ENCODE data around the gene EHBP1. TPM values are rescaled to one million over a fixed set of nuclear protein-coding genes. Genes with fewer than 3 reads are reported as not detected.

EHBP1 gene
- total RNA-seq, 4 donors from 2014 or later = 11.1 to 19.0 (median 15.4) TPM

- no peak overlapping the region for H3K27ac ChIP-seq
- H3K9me3 ChIP-seq = no peaks in the 10 kb centered on the region
- no peaks in the 10 kb centered on the region for H3K27me3 ChIP-seq
- no peak for TF ChIP-seq POLR2A (IDR thresholded peaks at IDR 0.05)
- no peak for TF ChIP-seq CTCF (IDR thresholded peaks at IDR 0.05 in 4 of 5, conservative IDR thresholded peaks at IDR 0.05 in 1 of 5)
- DNase-seq (no peak), ATAC-seq (no peak)
- no peaks in the 10 kb centered on the region for H3K36me3 ChIP-seq
- H3K4me3 ChIP-seq = no peak overlapping the region
- in situ Hi-C loops (cut with MboI; ENCODE audit: low sequenced_read_pairs in 4 of 4) (no loop called here), intact Hi-C loops (cut with DNase I; ENCODE audit: low total_unique reads) (no loop called here)
- peaks cover 0 to 10% of the 10 kb centered on the region in 2 donors for H3K4me1 ChIP-seq
Observed at GRCh38 chr2:62811972-62812371, 106.5 kb downstream of the EHBP1 start.

- H3K4me3 ChIP-seq = no peak overlapping the region
- no peaks in the 10 kb centered on the region for H3K9me3 ChIP-seq
- no peaks in the 10 kb centered on the region for H3K36me3 ChIP-seq
- H3K4me1 ChIP-seq = peaks cover 0 to 10% of the 10 kb centered on the region in 2 donors
- no peak for DNase-seq
- H3K27ac ChIP-seq = no peak overlapping the region
- intact Hi-C loops (cut with DNase I; ENCODE audit: low total_unique reads) (no loop called here), in situ Hi-C loops (cut with MboI; ENCODE audit: low sequenced_read_pairs in 4 of 4) (no loop called here)
- no peak for TF ChIP-seq POLR2A (IDR thresholded peaks at IDR 0.05)
- no peak for TF ChIP-seq CTCF (IDR thresholded peaks at IDR 0.05 in 4 of 5, conservative IDR thresholded peaks at IDR 0.05 in 1 of 5)
- no peak for ATAC-seq
- H3K27me3 ChIP-seq = no peaks in the 10 kb centered on the region
Observed at GRCh38 chr2:62812921-62813825, 107.7 kb downstream of the EHBP1 start.

- in situ Hi-C loops (cut with MboI; ENCODE audit: low sequenced_read_pairs in 4 of 4) = no loop called here
Observed at GRCh38 chr2:62814123-62814522, 108.6 kb downstream of the EHBP1 start.

GRCh38 chr2:62817348-62817747 is 111.8 kb downstream of the EHBP1 start:
- Histone ChIP-seq H3K4me1 (peaks cover 0 to 10% of the 10 kb centered on the region in 2 donors), H3K27ac (no peak overlapping the region), H3K9me3 (no peaks in the 10 kb centered on the region), H3K4me3 (no peak overlapping the region), H3K36me3 (no peaks in the 10 kb centered on the region), H3K27me3 (no peaks in the 10 kb centered on the region)
- in situ Hi-C loops (cut with MboI; ENCODE audit: low sequenced_read_pairs in 4 of 4) (no loop called here), intact Hi-C loops (cut with DNase I; ENCODE audit: low total_unique reads) (no loop called here)
- no peak for DNase-seq
- no peak for TF ChIP-seq POLR2A (IDR thresholded peaks at IDR 0.05)
- TF ChIP-seq CTCF (IDR thresholded peaks at IDR 0.05 in 4 of 5, conservative IDR thresholded peaks at IDR 0.05 in 1 of 5) = no peak
- ATAC-seq = no peak

More at GRCh38 chr2:62814123-62814522, 108.6 kb downstream of the EHBP1 start:
- Histone ChIP-seq H3K27me3 (no peaks in the 10 kb centered on the region), H3K27ac (no peak overlapping the region), H3K4me1 (peaks cover 0 to 10% of the 10 kb centered on the region in 2 donors), H3K4me3 (no peak overlapping the region), H3K9me3 (no peaks in the 10 kb centered on the region), H3K36me3 (no peaks in the 10 kb centered on the region)
- no peak for ATAC-seq
- no peak for TF ChIP-seq POLR2A (IDR thresholded peaks at IDR 0.05)
- no peak for TF ChIP-seq CTCF (IDR thresholded peaks at IDR 0.05 in 4 of 5, conservative IDR thresholded peaks at IDR 0.05 in 1 of 5)
- DNase-seq = no peak
- intact Hi-C loops (cut with DNase I; ENCODE audit: low total_unique reads) = no loop called here

Data from gastrocnemius medialis (tissue), 4 donors.